Measurements from ENCODE around the gene MTMR10.

The MTMR10 gene, protein sequence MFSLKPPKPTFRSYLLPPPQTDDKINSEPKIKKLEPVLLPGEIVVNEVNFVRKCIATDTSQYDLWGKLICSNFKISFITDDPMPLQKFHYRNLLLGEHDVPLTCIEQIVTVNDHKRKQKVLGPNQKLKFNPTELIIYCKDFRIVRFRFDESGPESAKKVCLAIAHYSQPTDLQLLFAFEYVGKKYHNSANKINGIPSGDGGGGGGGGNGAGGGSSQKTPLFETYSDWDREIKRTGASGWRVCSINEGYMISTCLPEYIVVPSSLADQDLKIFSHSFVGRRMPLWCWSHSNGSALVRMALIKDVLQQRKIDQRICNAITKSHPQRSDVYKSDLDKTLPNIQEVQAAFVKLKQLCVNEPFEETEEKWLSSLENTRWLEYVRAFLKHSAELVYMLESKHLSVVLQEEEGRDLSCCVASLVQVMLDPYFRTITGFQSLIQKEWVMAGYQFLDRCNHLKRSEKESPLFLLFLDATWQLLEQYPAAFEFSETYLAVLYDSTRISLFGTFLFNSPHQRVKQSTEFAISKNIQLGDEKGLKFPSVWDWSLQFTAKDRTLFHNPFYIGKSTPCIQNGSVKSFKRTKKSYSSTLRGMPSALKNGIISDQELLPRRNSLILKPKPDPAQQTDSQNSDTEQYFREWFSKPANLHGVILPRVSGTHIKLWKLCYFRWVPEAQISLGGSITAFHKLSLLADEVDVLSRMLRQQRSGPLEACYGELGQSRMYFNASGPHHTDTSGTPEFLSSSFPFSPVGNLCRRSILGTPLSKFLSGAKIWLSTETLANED

DNA sequence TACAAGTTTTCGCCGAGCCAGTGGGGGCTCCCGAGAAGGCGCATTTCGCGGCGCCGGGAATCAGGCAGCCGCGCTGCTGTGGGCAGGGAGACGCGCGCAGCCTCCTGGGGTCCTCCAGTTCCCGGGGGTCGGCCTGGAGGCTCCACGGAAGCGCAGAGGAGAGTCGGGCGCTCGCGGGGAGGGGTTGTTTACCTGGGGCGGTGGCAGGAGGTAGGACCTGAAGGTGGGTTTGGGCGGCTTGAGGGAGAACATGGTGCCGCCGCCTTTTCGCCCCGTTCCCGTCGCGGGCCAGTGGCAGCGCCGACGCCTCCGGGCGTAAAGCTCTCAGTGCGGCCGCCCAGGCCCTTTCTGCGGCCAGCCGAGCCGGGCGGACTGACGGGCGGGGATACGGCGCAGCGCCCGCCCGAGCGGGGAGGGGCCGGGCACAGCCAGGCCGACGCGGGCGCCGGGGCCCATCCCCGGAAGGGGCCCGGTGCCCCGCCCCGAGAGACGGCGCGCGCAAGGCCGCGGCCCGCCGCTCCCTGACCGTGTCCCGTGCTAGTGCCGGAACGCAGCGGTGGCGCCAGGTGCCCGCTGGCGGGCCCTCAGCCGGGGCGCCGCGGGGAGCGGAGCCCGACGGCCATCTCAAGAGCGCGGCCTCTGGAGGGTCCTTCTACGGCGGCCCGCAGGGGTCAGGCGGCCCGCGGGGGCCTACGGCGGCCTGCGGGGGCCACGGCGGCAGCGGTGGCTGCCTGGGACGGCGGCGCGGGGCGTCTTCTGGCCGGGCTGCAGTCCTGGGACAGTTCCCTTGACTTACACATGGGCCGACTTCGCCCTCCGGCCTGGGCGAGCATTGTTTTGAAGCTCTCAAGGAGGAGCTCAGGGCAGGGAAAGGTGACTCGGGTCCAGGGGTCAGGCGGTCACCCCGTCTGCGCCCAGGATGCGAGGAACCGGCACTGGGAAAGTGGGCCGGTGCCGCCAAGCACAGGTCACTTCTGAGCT lies at the start of gene MTMR10:
Gene MTMR10 (minus strand): TSS at position 374 of the 981 bp plus-strand sequence. CDS start 122 bp downstream, at position 252.
- peak; percentile 67 to 73 for DNase-seq

DNA sequence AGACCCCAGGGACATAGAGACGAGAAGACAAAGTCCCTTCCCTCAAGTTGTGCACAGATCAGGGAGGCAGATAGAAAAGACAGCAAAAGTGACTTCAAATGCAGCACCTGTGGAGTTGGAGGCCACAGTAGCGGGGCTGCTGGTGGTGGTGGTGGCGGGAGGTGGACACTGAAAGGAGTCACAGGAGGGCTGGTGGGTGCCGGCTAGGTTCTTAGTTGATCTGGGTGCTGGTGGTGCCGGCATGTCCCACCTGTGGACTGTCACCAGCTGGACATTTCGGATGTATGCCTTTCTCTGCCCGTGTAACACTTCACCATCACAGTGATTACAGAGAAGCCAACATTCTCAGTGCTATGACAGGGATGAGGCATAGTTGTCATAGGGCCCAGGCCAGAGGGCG lies 49.2 kb upstream of the MTMR10 start:
- DNase-seq = no peak

DNA sequence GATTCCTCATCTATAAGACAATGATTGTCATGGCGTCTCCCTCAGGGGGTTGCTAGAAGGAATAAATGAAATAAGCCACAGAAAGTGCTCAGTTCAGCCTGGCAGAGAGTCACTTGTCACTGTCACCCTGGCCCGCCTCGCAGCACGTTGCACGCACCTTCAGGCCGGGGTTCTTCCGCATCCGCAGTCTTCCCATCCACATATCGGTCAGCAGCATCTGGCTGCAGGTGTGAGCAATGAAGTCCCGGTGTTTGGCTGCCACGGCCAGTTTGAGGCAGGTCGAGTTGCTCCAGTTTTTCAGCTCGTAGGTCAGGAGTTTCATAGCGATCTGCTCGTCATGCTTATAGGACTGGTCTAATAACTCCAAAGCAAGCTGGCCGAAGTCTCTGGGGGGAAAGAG lies 48.5 kb upstream of the MTMR10 start:
- no peak for DNase-seq

DNA sequence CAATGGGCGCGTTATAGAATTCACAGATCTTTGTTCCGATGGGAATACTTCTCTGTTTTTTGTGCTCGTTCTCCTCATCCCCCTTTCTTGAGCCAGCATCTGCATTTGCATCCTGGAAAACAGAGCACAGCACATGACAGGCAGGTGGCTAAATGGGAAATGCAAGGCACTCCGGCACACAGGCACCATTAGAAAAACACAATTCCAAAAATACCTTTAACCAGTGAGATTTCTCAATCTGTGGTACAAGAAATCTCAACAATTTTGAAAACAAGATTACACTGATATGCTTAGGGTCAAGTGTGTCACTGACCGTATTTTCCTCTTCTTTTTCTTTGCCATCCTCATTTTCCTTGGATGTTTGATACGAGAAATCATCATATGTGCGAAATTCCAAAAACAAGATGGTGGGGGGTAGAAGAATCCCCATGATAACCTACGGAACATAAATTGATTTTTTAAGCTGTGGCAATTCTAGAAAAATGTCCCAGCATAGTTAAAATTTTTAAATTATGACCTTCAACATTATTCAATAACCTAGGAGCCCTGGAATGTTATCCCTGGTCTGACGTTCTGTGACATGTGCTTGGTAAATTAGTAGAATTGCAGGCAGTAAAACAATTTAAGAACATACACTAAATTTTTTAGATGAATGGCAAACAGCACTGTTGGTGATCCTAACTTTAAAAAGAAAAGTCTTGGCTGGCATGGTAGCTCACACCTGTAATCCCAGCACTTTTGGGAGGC lies 46.5 kb upstream of the MTMR10 start:
- DNase-seq = no peak

DNA sequence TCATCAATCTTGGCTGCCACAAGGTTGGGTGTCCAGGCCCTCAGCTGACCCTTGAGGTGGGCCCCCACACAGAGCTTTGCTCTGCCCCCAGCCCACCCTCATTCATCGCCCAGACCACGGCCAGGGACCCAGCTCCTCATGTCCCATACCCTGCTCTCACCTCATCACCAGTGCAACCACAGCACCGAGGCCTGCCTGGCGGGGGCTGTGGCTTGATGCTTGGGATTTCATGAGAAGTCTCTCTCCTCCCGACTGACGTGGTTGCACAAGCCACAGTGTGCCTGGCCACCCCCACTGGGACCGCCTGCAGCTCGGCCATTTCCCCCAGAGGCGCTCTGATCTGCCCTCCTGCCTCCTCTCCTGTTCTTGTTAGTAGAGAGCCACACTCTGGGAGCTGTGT lies 45.4 kb upstream of the MTMR10 start:
- no peak for DNase-seq

DNA sequence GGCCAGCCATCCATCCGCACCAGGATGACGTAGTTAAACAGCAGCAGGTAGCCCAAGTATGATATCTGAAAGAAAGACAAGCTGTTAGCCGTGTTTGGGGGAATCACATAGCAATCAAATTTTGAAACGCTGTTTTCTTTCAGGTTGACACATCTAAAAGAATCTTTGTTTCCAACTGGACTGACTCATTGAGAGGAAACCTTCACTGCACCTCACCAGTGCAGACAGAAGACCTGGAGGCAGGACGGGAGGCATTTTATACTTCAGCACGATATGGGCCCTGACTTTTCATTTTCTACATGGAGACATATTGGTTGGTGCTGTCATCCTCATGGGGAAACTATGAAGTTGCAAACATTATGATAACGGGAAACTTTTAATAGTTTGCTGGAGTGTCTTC lies 44.2 kb upstream of the MTMR10 start:
- no peak for DNase-seq

DNA sequence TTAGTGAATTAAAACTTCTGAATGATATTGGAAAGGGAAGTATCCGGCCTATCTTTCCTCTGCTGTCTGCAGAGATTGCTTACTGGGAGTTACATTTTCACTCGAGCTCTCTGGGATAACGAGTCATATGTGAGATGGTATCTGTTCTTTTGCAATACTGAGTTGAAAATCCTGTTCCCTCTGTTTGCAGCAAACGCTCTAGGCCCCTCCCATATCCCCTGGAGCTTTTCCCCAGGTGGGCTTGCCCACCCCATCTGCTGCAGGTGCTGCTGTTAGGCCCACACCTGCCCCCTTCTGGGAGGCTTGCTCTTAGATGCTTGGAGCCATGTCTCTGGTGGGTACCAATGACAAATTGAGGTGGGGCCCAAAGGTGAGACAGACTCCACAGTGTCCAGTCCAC lies 42.7 kb upstream of the MTMR10 start:
- no peak for DNase-seq

DNA sequence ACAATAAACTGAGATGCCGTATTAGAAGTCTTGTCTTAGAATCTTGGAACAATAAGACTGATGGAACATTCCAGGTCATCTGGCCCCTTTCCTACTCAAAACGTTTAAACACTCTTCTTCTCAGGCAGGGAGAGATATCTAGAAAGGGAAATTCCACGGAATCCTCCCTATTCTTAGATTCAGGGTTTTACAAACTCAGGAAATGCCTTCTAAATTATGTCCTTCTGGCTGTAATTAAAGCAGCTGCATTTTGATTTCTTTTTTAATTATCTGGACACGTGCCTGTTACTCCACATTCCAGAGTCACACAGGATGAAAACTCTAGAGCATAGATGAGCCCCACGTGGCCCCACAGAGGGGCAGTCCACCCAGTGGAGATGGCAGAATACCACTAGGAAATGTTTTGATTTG lies 41.5 kb upstream of the MTMR10 start:
- DNase-seq = no peak

DNA sequence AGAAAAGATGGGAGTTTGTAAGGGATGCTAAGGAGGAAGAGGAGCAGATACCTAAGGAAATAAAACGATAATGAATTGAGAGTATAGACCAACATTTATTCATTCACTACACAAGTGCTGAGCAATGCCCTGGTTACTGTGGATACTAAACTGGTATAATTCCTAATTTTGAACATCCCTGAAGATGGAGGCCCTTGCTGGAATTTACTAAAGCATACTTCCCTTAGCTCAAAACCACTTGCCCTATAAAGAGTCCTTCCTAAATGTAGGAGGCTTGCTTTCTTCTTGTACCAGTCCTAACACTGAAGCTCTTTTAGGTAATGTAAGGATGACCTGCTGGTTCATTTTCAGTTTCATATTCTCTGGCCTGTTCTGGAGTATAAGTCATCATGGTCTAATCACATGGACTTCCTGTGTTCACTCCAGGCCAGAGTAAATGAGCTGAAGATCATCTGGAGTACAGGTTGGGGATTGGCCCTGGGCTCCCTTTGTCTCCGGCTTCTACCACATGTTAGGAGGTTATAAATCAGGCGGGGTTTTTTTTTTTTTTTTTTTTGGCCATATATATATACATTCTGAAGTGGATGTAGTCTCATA lies 40.1 kb upstream of the MTMR10 start:
- DNase-seq = no peak

DNA sequence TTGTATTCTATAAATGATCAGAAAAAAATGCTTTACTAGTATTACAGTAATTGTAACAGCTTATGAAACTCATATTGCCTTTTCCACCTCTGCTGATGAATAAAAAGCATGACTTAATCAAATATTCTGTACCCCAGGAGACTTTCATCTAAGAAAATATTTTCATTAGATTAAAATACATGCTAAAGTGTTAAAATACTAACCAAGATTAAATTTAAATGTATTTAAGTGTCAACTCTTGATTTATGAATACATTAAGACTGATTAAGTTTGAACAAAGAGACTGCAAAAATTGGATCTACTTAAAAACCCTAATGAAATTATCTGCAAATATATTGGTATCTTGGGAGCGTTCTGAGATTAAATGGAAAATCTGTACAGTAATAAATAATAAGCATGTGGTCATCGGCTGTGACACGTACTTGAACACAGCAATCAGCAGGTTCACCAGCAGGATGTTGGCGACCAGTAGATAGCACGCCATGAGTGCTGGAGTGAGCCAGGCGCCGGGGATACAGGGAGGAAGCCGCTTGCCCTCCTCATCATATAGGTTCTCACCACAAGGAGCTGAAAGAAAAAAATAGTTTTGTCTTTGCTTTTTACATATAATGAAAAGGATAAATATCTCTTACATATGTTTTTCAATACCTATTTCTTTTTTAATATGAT lies 36.6 kb upstream of the MTMR10 start:
- no peak for DNase-seq

DNA sequence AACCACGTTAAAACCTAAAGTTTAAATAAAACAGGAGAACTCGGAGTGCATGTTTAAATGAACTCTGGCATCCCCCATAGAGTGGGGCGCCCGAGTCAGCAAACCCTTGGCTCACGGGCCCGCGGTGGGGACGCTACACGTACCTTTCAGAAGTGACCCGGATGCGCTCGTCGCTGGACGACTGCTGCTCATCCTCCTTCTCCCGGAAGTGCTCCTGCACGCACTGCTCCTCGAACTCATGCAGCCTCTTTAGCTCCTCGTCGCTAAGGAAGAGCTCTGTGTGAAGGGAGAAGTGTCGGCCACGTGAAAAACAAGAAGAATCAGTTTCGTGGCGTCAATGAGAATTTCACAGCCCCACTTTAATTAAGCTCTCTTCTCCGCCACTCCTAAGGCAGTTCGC lies 34.6 kb upstream of the MTMR10 start:
- no peak for DNase-seq

DNA sequence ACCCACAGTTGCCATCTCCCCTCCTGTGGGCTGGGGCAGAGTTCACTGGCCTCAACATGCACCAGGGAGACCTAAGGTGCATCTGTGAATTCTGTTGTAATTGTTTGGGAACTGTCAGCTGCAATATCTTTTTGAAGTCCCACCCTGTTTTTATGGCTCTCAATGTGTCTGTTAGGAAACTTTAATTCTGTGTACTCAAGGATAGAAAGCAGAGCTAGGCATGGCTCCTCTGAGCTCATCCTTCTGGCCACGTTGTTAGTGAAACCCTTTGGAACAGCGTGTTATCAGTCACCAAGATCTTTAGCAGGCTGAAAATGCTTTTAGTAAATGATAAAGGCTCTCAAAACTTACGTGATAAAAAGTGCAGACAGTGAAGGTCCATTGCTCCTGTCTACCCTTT lies 33.6 kb upstream of the MTMR10 start:
- DNase-seq = no peak

DNA sequence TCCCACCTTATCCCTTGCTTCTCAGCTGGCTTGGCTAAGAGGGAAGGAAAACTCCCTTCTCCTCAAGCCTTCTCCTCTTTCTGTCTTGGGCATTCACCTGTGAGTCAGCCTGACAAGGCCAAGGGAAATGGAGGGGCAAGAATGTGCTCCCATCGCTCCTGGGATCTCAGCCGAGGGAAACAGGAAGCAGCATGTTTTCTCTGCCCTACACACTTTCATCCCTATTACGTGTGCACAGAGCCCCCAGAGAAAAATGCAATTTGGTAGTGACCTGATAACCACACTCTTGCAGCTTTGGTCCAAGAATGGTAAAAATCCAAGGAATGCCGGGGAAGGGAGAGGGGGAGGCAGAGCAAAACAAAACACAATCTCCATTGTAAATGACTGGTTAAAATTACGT lies 32.9 kb upstream of the MTMR10 start:
- no peak for DNase-seq

DNA sequence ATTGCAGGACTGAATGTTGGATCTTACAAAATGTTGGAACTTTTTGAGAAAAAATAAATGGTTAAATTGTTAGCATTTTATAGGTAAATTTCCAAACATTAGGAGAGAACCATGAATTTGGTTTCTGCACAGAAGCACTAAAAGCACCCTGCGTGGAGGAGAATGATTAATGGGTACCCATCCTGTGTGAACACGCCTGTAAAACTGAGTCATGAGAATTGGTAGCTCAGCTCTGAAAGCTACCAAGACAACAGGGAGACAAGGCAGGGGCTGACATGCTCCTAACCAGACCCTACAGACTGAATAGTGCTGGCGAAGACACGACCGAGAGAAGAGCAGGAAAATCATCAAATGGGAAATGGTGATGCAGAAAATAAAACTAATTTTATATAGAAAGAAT lies 32.4 kb upstream of the MTMR10 start:
- DNase-seq = no peak

DNA sequence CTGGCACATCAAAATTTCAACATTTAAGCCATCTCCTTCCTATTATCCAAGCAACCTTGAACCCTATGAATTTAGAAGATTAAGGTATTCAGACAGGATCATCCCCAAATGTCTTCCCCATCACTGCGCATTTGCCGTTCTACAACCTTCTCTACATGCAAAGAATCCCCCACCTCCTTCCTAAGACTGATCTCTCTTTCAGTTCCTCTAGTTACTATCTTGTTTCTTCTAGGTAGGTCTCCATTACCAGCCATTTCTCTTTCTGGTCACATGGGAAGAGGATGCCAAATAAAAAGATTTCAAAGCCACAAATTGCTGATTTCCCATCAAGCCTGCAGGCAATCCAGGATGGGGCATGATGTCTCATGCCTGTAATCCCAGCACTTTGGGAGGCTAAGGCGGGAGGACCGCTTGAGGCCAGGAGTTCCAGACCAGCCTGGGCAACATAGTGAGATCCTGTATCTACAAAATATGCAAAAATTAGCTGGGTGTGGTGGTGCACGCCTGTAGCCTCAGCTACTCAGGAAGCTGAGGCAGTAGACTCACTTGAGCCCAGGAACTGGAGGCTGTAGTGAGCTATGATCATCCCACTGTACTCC lies 29.7 kb upstream of the MTMR10 start:
- DNase-seq = no peak

DNA sequence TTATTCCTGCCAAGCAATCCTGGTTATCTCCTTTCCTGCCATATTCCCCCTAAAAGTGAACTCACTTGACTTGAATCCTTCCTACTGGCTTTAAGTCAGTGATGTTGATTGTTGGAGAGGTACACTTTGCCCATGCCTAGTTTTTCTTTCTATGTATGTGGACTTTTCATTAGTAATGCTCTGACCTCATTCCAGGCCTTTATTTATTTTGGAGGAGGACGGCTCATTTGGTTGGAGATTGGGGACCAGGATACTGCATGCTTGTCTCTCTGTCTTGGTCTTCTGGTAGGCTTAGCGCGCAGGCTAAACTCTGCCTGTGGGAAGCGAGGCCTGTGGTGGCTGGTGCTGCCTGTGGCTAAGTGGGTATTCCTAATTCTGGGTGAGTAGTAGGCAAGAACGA lies 29.1 kb upstream of the MTMR10 start:
- no peak for DNase-seq

DNA sequence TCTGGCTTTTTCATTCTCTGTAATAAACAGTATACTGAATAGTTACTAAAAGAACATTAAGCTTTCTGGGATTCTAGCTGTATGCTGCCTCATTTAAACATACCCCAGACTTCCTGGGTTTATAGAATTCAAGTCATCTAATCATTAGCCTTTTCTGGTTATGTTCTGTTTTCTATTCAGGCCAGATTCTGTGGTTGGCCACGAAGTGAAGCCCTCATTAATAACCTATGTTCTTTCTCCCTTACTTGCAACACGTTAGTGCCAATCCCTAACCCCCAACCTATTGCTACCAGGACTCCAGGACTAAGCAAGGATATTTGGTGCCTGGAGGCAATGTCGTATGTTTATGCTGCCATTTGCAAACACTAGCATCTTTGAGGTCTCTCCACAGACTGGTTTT lies 28.6 kb upstream of the MTMR10 start:
- DNase-seq = no peak

DNA sequence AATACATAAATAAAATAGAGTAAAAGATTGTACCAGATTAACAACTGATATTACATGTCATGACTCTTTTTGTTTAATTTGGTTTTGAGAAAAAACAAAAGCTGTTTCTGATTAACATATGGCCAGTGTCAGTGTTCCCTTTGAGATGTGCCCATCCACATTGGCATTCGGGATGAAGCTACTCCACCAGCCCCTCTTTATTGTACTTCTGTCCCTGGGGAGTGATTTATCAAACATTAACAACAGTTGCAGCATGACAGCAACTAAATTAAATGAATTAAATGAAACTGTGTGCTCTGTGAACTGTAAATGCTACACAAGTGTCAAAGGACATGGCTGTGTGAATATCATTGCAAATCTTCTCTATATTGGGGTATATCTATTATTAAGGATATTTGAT lies 25.9 kb upstream of the MTMR10 start:
- DNase-seq = no peak

DNA sequence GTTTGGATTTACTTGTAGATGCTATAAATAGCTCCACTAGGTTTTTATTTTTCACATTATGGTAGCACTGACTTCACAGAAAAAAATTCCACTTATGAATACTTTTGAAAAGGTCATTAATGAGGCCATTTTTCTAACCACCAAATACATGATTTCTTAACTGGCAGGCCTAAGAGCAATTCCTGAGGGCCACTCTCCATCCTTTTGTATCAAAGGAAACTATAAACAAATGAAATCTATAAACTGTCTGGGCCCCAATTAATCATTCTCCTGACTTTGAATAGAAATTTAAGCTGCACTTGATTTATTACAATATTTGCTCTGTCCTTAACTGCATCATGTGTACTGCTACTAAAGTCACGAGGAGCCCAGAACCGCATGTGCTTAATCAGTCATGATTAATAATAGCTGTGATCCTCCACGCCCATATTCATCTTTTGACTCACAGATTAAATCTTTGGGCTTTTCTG lies 25.1 kb upstream of the MTMR10 start:
- no peak for DNase-seq

DNA sequence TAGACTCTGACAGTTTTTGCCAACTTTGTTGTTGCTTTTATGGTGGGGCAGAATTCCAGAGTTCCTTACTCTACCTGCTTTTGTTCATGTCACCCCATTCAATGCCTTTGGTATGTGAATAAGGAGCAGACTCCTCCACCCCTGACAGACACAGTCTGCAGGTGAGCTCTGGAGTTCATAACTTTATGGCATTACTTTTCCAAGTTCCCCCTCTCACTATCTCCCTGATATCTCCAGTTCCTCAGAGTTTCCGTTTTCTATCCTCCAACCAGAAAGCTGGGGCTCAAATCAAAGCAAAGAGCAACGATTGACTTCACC lies 23.1 kb upstream of the MTMR10 start:
- DNase-seq = no peak

Measured in activated CD4-positive, alpha-beta T cell treated with anti-CD3 and anti-CD28 coated beads, Interleukin-2, amount 50 U/mL, for 48 hours (primary cell).